Ureter (tissue), 1 donor: ENCODE results near the gene ATP6V1D. TPM values are rescaled to one million over a fixed set of nuclear protein-coding genes. Genes with fewer than 3 reads are reported as not detected.
"Not testable (repeated sequence)": the region's sequence is repeated elsewhere in the genome, so short reads cannot be mapped to it uniquely, and the experiment has no call there.

ENCODE experiments used
- DNase-seq: peaks from one replicate; pipeline ENCODE4 v3.0.0-alpha.2; 2020; ENCODE audit warnings: low spot score
- total RNA-seq: library from RNA; stranded (reverse); gene quantifications from one replicate; pipeline ENCODE4 v1.2.4, GENCODE V29; 2023
- donor health status: DM: yes; HTN: yes; CAD: no.

The ATP6V1D gene
- 65.2 TPM for total RNA-seq

DNA sequence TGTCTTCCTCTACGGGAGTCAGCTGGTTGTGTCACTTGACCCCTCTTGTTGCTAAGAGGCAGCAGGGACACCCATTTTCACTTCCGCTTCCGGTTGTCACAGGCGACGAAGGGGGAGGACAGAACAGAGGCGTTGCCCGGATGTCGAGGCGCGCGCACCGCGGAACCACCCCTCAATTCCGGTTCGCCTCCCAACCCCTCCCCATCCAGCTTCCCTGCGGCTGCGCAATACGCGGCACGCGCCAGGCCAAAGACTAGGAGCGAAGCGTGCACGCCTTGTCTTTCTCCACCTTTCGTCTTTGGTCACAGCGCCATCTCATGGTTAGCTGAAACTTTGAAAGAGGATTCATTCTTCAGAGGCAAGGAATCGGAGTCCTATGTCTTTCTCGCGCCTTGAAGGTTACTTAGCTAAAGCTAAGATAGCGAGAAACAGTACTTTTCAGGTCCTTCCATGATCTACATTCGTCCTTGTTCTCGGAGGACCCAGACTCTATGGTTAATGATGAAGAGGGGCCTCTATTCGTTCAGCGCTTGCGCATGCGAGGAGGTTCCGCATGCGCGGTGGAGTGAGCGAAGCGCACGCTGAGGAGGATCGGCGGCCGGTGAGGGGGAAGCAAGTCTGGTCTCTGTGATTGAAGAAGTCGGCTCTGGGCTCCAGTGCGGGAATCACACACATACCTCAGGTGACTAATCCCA lies at the start of gene ATP6V1D, which contains the start of gene EIF2S1:
Gene ATP6V1D (minus strand): TSS at position 30 of the 695 bp plus-strand sequence. CDS start 106 bp downstream, outside the sequence.
Gene EIF2S1 (plus strand): TSS at position 554 of the 695 bp plus-strand sequence. CDS start 4,440 bp downstream, outside the sequence.
- peak; percentile 100 for DNase-seq

GRCh38 chr14:67408122-67408801 lies 48.7 kb upstream of the ATP6V1D start:
- DNase-seq, result not testable (repeated sequence)

GRCh38 chr14:67405771-67406170 lies 46.2 kb upstream of the ATP6V1D start:
- no peak for DNase-seq

DNA sequence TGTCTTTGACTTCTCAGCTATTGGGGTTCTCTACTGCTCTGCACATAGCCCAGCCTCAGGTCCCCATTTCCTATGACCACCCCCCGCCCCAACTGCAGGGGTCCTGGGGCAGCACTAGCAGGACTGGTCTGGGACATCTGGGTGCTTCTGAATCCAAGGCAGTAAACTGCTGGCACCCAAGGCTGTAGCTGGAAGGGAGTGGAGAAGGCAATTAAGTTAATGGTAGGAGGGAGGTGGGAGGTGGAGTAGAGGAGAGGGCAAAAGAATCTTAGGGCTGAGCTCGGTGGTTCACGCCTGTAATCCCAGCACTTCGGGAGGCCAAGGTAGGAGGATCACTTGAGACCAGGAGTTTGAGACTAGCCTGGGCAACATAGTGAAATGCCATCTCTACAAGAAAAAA lies 40.8 kb upstream of the ATP6V1D start:
- DNase-seq, result no peak

DNA sequence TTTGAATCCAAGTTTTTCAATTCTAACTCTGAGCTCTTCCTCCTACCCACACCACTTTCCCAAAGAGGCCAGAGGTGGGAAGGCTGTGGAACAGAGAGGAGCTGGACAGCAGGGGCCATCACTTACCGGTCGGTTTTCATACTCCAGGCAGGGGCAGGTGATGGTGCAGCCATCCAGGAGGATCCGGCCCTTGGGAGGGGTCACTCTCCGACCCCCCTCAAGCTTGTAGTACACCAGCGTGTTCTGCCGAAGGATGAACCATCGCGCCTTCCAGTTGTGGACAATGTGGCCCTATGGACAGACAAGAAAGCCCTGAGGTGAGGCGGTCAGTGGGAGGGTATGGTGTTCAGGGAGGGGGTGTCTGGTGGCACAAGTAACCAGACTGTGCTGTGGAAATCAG lies 37.9 kb upstream of the ATP6V1D start:
- no peak for DNase-seq

DNA sequence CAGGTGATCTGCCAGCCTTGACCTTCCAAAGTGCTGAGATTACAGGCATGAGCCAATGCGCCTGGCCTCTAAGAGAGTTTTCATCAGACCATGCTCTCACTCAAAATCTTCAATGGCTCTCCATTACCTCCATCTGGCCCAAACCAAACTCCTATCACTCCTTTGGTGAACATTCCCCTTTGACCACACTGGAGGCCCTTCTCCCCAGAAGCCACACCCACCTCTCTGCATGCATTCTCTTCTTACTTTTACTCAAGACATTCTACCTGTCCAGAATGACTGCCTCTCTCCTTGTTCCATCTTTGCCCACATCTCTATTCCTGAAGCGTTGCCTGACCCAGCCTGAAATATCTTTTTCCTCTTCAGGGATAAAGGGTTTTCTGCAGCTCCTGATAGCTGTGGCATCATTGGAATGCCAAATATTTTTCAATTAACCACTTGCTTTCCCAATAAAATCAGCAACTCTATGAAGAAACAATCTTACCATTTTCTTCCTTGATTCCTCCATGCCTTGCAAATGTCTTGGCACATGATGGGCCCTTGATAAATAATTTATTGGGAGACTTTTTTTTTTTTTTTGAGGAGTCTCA lies 36.9 kb upstream of the ATP6V1D start:
- no peak for DNase-seq

DNA sequence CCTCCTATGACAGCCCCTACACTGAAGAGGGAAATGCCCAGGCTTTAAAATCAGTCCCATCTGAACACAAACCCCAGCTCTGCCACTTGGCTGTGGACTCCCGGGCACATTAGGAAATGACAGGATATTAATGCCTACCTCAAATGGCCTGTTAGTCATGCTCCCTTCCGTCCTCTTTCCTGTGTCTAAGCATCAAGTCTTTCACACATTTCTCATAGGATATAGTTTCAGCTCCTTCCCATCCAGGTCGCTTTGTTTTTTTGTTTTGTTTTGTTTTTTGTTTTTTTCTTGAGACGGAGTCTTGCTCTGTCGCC lies 36.2 kb upstream of the ATP6V1D start:
- no peak for DNase-seq

DNA sequence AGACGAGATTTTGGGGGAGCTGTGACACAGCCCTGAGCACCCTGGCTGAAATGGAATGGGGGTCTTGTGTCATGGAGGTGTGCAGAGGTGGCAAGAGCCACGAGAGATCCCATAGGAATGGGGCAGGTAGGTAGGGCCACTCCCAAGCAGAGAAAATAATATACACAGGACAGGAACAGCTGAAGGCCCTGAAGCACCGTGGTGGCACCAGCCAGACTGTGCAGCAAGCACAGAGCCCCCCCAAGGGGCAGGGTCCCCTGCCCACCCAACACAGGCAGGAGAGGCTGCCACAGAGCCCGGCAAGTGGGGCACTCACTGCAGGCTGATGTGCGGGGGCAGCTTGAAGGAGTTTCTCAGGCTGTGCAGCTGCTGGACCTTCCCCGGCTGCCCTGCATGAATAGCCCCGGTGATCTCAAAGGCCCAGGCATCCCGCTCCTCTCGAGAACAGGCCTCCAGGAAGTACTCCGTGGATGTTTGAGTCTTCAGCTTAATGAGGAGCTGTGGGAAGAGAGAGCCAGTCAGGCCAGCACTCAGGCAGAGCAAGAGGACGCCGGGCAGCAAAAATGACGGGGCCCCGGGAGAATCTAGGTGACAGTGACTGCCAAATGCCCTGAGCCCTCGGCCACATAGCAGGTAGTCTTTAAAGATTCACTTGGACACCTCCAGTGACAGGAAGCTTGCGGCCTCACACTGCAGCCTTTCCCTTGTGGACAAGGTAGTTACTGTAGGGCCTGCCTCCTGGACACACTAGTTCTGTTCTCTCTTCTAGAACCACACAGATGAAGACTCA lies 35.7 kb upstream of the ATP6V1D start:
- no peak for DNase-seq

- DNase-seq, result no peak
Observed at GRCh38 chr14:67393689-67394088, 34.1 kb upstream of the ATP6V1D start.

- no peak for DNase-seq
Observed at GRCh38 chr14:67392800-67393199, 33.2 kb upstream of the ATP6V1D start.

GRCh38 chr14:67392123-67392522 lies 32.5 kb upstream of the ATP6V1D start:
- no peak for DNase-seq

- DNase-seq, result no peak
Observed at GRCh38 chr14:67391268-67391667, 31.7 kb upstream of the ATP6V1D start.

GRCh38 chr14:67389811-67390534 lies 30.4 kb upstream of the ATP6V1D start:
- no peak for DNase-seq

DNA sequence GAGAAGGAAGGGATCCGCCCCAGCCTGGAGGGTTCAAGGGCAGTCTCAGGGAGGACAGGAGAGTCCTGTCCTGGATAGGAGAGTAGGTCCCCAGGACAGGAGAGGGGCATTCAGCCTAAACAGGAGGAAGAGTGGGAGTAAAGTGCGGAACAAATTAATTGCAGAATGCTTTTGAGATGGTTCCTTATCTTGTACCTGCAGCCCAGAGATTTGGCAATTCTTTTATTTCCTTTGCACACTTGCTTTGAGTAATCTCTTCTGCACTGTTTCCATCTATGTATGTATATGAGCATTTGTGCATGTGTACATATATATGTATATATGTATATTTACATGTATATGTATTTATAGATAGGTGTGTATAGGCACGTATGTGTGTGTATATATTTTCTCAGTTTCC lies 29.7 kb upstream of the ATP6V1D start:
- DNase-seq, result no peak

DNA sequence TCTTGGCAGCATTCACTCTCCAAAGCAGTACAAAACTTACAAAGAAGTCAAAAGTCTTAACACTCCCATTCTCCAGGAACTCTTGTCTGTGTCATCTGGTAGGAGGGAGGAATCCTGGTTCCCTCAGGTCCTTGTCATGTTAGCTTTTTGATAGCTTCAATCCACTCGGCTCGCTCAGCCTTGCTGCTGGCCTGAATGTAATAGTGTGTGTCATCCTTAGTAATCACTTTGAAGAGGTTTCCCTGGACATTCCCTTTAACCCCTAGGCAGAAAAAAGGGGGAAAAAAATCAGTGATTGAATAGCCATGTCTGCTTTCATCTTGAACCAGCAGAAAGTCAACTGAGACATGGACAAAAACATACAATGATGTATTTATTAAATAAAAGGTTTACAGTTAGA lies 27.6 kb upstream of the ATP6V1D start:
- no peak for DNase-seq

GRCh38 chr14:67385618-67386017 lies 26.0 kb upstream of the ATP6V1D start:
- no peak for DNase-seq

- no peak for DNase-seq
Observed at GRCh38 chr14:67385120-67385519, 25.5 kb upstream of the ATP6V1D start.

DNA sequence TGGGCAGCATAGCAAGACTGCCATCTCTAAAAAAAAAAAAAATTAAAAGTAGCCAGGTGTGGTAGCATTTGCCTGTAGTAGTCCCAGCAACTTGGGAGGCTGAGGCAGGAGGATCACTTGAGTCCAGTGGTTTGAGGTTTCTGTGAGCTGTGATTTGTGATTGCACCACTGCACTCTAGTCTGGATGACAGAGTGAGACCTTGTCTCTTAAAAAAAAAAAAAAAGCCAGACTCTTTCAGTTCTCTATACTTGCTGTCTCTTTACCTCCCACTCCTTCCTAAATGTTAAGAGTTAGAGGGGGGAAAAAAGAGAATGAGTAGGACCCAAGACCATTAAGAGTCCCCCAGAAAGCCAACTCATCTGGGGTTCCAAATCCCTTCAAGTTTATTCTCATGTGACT lies 18.3 kb upstream of the ATP6V1D start:
- no peak for DNase-seq

GRCh38 chr14:67373347-67373746 lies 13.7 kb upstream of the ATP6V1D start:
- no peak for DNase-seq

DNA sequence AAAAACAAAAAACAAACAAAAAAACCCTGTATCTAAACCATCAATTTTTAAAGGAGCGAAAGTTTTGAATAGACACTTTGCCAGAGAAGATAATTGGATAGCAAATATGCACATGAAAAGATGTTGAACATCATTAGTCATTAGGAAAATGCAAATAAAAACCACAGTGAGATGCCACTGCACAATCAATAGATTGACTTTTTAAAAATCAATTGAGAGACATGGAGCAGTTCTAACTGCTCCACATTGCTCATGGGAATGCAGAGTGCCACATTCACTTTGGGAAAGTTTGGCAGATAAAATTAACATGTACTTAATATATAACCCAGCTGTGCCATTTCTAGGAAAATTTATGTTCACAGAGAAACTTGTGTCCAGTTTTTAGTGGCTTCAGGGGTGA lies 13.2 kb upstream of the ATP6V1D start:
- no peak for DNase-seq

- no peak for DNase-seq
Observed at GRCh38 chr14:67371247-67372148, 11.9 kb upstream of the ATP6V1D start.
